NCI-H1105 treated with DMSO at 0.1 percent for 48 hours (cell line): ENCODE results near the gene DKC1.
"Not testable (repeated sequence)": the region's sequence is repeated elsewhere in the genome, so short reads cannot be mapped to it uniquely, and the experiment has no call there.

Experiments used
- DNase-seq: peaks from one replicate; lab custom pipeline; 2025; lab: John Stamatoyannopoulos, UW

DKC1 gene

GRCh38 chrX:154819771-154820341, 57.2 kb downstream of the DKC1 start:
- DNase-seq = no peak

GRCh38 chrX:154821523-154821922, 58.9 kb downstream of the DKC1 start:
- DNase-seq = no peak

GRCh38 chrX:154822029-154822428, 59.4 kb downstream of the DKC1 start:
- no peak for DNase-seq

- no peak for DNase-seq
Observed at GRCh38 chrX:154824638-154825037, 62.0 kb downstream of the DKC1 start.

- not testable (repeated sequence) for DNase-seq
Observed at GRCh38 chrX:154825586-154825985, 62.9 kb downstream of the DKC1 start.
